HG03565 (cell line): Measurements from ENCODE around the gene KDM4B.
A peak's percentile ranks its signal among the peaks of the same experiment; 100 is the strongest.
"Not testable (repeated sequence)": the region's sequence is repeated elsewhere in the genome, so short reads cannot be mapped to it uniquely, and the experiment has no call there.

Experiments used
- ATAC-seq: cut with Tn5 transposase; IDR thresholded peaks from one replicate; pipeline ENCODE4 v1.9.1; 2021; ENCODE audit warnings: mild to moderate bottlenecking, moderate library complexity; ENCODE audit not compliant: unreplicated experiment

Gene KDM4B

GRCh38 chr19:4968462-4969291, at the start of gene KDM4B:
Gene KDM4B (plus strand): TSS chr19:4969113. CDS start chr19:5032891, 63,778 bp downstream.
- peak; percentile 81 for ATAC-seq

- no peak for ATAC-seq
Observed at GRCh38 chr19:4922530-4923275, 46.2 kb upstream of the KDM4B start.

- no peak for ATAC-seq
Observed at GRCh38 chr19:4923276-4923747, 45.6 kb upstream of the KDM4B start.

GRCh38 chr19:4929186-4929585, 39.7 kb upstream of the KDM4B start:
- no peak for ATAC-seq

- ATAC-seq = no peak
Observed at GRCh38 chr19:4930664-4931063, 38.2 kb upstream of the KDM4B start.

- no peak for ATAC-seq
Observed at GRCh38 chr19:4932711-4933110, 36.2 kb upstream of the KDM4B start.

- ATAC-seq = no peak
Observed at GRCh38 chr19:4933528-4933927, 35.4 kb upstream of the KDM4B start.

GRCh38 chr19:4935444-4935843, 33.5 kb upstream of the KDM4B start:
- ATAC-seq = no peak

- ATAC-seq = no peak
Observed at GRCh38 chr19:4937060-4937459, 31.9 kb upstream of the KDM4B start.

- ATAC-seq = not testable (repeated sequence)
Observed at GRCh38 chr19:4938461-4938860, 30.5 kb upstream of the KDM4B start.

GRCh38 chr19:4939466-4939865, 29.4 kb upstream of the KDM4B start:
- no peak for ATAC-seq

- ATAC-seq = not testable (repeated sequence)
Observed at GRCh38 chr19:4941638-4942169, 27.2 kb upstream of the KDM4B start.

GRCh38 chr19:4950650-4951049, 18.3 kb upstream of the KDM4B start:
- not testable (repeated sequence) for ATAC-seq

- ATAC-seq = no peak
Observed at GRCh38 chr19:4951656-4952055, 17.3 kb upstream of the KDM4B start.

- ATAC-seq = no peak
Observed at GRCh38 chr19:4952945-4953344, 16.0 kb upstream of the KDM4B start.

GRCh38 chr19:4954320-4955149, 14.4 kb upstream of the KDM4B start:
- not testable (repeated sequence) for ATAC-seq

- ATAC-seq = no peak
Observed at GRCh38 chr19:4955274-4955673, 13.6 kb upstream of the KDM4B start.

GRCh38 chr19:4957981-4958380, 10.9 kb upstream of the KDM4B start:
- no peak for ATAC-seq

GRCh38 chr19:4962085-4962619, 6.8 kb upstream of the KDM4B start:
- no peak for ATAC-seq

GRCh38 chr19:4965061-4965460, 3.9 kb upstream of the KDM4B start:
- no peak for ATAC-seq

GRCh38 chr19:4966591-4966990, 2.3 kb upstream of the KDM4B start:
- ATAC-seq = no peak
